RWPE2 (cell line): ENCODE data around the gene MARCHF3.

Source experiments
- ATAC-seq: fragments of 200-7000 bp; cut with Tn5 transposase; 3 replicates; pipeline ENCODE4 v1.9.1; 2021; ENCODE audit warnings: low read depth
- DNase-seq: peaks from one replicate; pipeline ENCODE4 v3.0.0-alpha.2; 2020; ENCODE audit warnings: low spot score
- H3K27ac ChIP-seq: fragments of 450-650 bp; 2 replicates; pipeline ENCODE4 v1.5.1; 2017; ENCODE audit warnings: mild to moderate bottlenecking; ENCODE audit not compliant: poor library complexity, severe bottlenecking
- H3K27me3 ChIP-seq: fragments of 250-450 bp; sonication (Bioruptor Pico); 2 replicates; pipeline ENCODE4 v1.5.1; 2021; ENCODE audit warnings: mild to moderate bottlenecking, moderate library complexity; ENCODE audit not compliant: insufficient read depth, poor library complexity, severe bottlenecking
- H3K36me3 ChIP-seq: fragments of 250-450 bp; sonication (Bioruptor Pico); 2 replicates; pipeline ENCODE4 v1.5.1; 2020; ENCODE audit warnings: low read depth, mild to moderate bottlenecking, moderate library complexity
- H3K4me1 ChIP-seq: fragments of 250-450 bp; sonication (Bioruptor Pico); 2 replicates; pipeline ENCODE4 v1.5.1; 2021; ENCODE audit warnings: mild to moderate bottlenecking, moderate library complexity; ENCODE audit not compliant: insufficient read depth, poor library complexity, severe bottlenecking
- H3K4me3 ChIP-seq: fragments of 250-450 bp; sonication (Bioruptor Pico); 2 replicates; pipeline ENCODE4 v1.5.1; 2021; ENCODE audit warnings: mild to moderate bottlenecking, moderate library complexity; ENCODE audit not compliant: severe bottlenecking
- H3K9me3 ChIP-seq: fragments of 250-450 bp; sonication (Bioruptor Pico); 2 replicates; pipeline ENCODE4 v1.5.1; 2021; ENCODE audit warnings: mild to moderate bottlenecking, moderate library complexity; ENCODE audit not compliant: severe bottlenecking
- TF ChIP-seq, protein P1 (sequence below): fragments of 450-650 bp; IDR thresholded peaks from one replicate; pipeline ENCODE4 v1.5.1; 2017; ENCODE audit warnings: mild to moderate bottlenecking, moderate library complexity; ENCODE audit not compliant: poor library complexity, severe bottlenecking

The MARCHF3 gene

DNA sequence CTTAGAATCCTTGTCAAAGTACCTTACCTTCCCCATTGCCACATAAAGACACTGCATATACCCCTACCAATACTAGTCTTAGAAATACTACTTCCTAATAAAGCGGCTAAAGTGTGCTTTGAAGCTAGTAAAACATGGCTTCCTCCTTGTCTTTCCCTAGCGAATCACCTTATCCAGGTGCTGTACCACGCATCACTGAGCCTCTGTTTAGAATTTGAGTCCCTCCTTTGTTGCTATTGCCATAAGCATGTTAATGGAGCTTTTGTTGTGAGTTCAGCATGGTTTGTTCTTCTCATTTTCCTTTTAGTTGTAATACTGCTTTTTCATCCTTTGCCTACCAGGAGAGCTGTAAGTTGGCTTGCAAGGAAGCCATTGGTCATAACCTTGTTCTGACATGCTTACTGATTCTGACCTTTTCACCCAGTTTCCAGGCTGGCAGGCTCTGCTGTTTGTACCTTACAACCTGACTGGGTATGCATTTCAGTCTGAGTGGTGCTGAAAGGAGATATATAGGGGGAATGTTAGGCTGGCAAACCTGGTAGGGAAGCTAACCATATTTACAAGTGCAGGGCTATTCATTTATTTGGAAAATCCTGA, 203.6 kb downstream of the MARCHF3 start:
- H3K27ac ChIP-seq = no peak overlapping the region
- no peaks in the 10 kb centered on the region for H3K9me3 ChIP-seq
- ATAC-seq (no peak), DNase-seq (no peak)
- no peak overlapping the region for H3K4me3 ChIP-seq
- H3K4me1 ChIP-seq = no peaks in the 10 kb centered on the region
- peaks cover 97% of the 10 kb centered on the region for H3K36me3 ChIP-seq
- TF ChIP-seq, protein P1, sequence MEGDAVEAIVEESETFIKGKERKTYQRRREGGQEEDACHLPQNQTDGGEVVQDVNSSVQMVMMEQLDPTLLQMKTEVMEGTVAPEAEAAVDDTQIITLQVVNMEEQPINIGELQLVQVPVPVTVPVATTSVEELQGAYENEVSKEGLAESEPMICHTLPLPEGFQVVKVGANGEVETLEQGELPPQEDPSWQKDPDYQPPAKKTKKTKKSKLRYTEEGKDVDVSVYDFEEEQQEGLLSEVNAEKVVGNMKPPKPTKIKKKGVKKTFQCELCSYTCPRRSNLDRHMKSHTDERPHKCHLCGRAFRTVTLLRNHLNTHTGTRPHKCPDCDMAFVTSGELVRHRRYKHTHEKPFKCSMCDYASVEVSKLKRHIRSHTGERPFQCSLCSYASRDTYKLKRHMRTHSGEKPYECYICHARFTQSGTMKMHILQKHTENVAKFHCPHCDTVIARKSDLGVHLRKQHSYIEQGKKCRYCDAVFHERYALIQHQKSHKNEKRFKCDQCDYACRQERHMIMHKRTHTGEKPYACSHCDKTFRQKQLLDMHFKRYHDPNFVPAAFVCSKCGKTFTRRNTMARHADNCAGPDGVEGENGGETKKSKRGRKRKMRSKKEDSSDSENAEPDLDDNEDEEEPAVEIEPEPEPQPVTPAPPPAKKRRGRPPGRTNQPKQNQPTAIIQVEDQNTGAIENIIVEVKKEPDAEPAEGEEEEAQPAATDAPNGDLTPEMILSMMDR = no peak
- no peaks in the 10 kb centered on the region for H3K27me3 ChIP-seq

GRCh38 chr5:126819253-126819652, 211.1 kb downstream of the MARCHF3 start:
- Histone ChIP-seq H3K4me1 (peaks cover 13% of the 10 kb centered on the region), H3K36me3 (peaks cover 100% of the 10 kb centered on the region), H3K9me3 (no peaks in the 10 kb centered on the region), H3K4me3 (no peak overlapping the region), H3K27me3 (no peaks in the 10 kb centered on the region), H3K27ac (no peak overlapping the region)
- ATAC-seq (no peak), DNase-seq (no peak)
- TF ChIP-seq, protein P1 = no peak

DNA sequence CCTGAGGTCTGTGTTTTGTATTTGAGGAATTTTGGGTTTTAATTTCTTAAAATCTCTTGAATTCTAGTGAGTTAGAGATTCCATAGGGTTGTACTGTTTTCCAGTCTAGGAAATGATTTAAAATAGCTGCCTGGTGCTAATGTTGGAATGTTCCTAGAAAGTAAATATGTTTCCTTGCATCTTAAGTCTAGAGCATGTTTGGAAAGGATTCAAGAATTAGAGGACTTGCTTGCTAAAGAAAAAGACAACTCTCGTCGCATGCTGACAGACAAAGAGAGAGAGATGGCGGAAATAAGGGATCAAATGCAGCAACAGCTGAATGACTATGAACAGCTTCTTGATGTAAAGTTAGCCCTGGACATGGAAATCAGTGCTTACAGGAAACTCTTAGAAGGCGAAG, 211.6 kb downstream of the MARCHF3 start:
- TF ChIP-seq, protein P1 = no peak
- peaks cover 15% of the 10 kb centered on the region for H3K4me1 ChIP-seq
- no peak for DNase-seq
- H3K4me3 ChIP-seq = no peak overlapping the region
- peaks cover 100% of the 10 kb centered on the region for H3K36me3 ChIP-seq
- no peak for ATAC-seq
- no peaks in the 10 kb centered on the region for H3K9me3 ChIP-seq
- H3K27ac ChIP-seq = no peak overlapping the region
- H3K27me3 ChIP-seq = no peaks in the 10 kb centered on the region
